HepG2 (cell line): ENCODE results near the gene ADAMTS4. TPM values are rescaled to one million over a fixed set of nuclear protein-coding genes. Genes with fewer than 3 reads are reported as not detected.
A peak's percentile ranks its signal among the peaks of the same experiment; 100 is the strongest.

ENCODE experiments used
- ATAC-seq: fragments of 200-7000 bp; cut with Tn5 transposase; 3 replicates; pipeline ENCODE4 v1.9.1; 2020; ENCODE audit warnings: mild to moderate bottlenecking, moderate library complexity
- BruUV-seq: library from RNA; stranded (reverse); fragments of 400-500 nt; replicated peaks from 2 replicates; lab custom pipeline; 2021; lab: Mats Ljungman, UMichigan
- CTCF ChIA-PET: fragments of 300-600 bp; formaldehyde crosslinking; extraction: SDS; loops from one replicate; lab custom pipeline; 2021; ENCODE audit warnings: low total read pairs, inconsistent platforms, low intra/inter-chr PET ratio; lab: Yijun Ruan, JAX
- POLR2A ChIA-PET: fragments of 350-600 bp; sonication (Branson Sonifier 250); formaldehyde crosslinking; loops from one replicate; lab custom pipeline; 2020; ENCODE audit warnings: antibody characterized with exemption, inconsistent platforms; lab: Yijun Ruan, JAX
- DNase-seq: peaks from one replicate; pipeline ENCODE4 v3.0.0-alpha.2; 2015; ENCODE audit warnings: low spot score
- FAIRE-seq: peaks from 3 replicates; lab custom pipeline; 2011; peaks lifted over from hg19 to GRCh38; lab: Jason Lieb, UNC
- H2AFZ ChIP-seq: one replicate; pipeline ENCODE4 v1.6.1; 2011; ENCODE audit warnings: low read length, inconsistent platforms
- H3K27ac ChIP-seq: fragments of 300-600 bp; 3 replicates; pipeline ENCODE4 v1.8.0; 2011; ENCODE audit warnings: mixed run types, mild to moderate bottlenecking, mixed read lengths, low read length, inconsistent platforms; ENCODE audit not compliant: insufficient read depth; ENCODE audit errors: extremely low read length
- H3K27me3 ChIP-seq, 2 experiments: fragments of 200-600 bp in 1 of 2; 2 replicates in 1 of 2; 3 replicates in 1 of 2; pipeline versions ENCODE4 v1.6.0 to v1.8.0; 2011; ENCODE audit warnings: low read length in 2 of 2, mild to moderate bottlenecking in 2 of 2, moderate library complexity in 2 of 2, inconsistent platforms in 1 of 2; ENCODE audit not compliant: insufficient read depth in 2 of 2, control insufficient read depth in 1 of 2
- H3K36me3 ChIP-seq, 2 experiments: fragments of 200-600 bp in 1 of 2; replicated peaks in 1 of 2; 2 replicates in 1 of 2; 3 replicates in 1 of 2; pipeline versions ENCODE4 v1.5.1 to v1.8.0; 2011; ENCODE audit warnings: low read length in 2 of 2, inconsistent platforms in 1 of 2; ENCODE audit not compliant: insufficient read depth in 2 of 2, control insufficient read depth in 1 of 2
- H3K4me1 ChIP-seq: 2 replicates; pipeline ENCODE4 v1.5.1; 2012; ENCODE audit warnings: low read length, inconsistent platforms; ENCODE audit not compliant: insufficient read depth
- H3K4me2 ChIP-seq: 2 replicates; pipeline ENCODE4 v1.6.0; 2011; ENCODE audit warnings: low read depth, low read length, inconsistent platforms
- H3K4me3 ChIP-seq, 3 experiments: fragments of 200-600 bp in 1 of 3; sonication (generic), shearing (Covaris generic) in 1 of 3; replicated peaks in 1 of 3; 2 replicates each; pipeline ENCODE4 v1.5.1; 2011 to 2016; ENCODE audit warnings: low read length in 3 of 3, inconsistent platforms in 2 of 3, low read depth in 2 of 3, mild to moderate bottlenecking in 2 of 3, control low read depth in 1 of 3, mixed read lengths in 1 of 3; ENCODE audit not compliant: insufficient read depth in 1 of 3
- H3K79me2 ChIP-seq: one replicate; pipeline ENCODE4 v1.6.1; 2011; ENCODE audit warnings: low read length, inconsistent platforms; ENCODE audit not compliant: insufficient read depth
- H3K9ac ChIP-seq: 2 replicates; pipeline ENCODE4 v1.6.0; 2011; ENCODE audit warnings: mild to moderate bottlenecking, low read depth, low read length, inconsistent platforms; ENCODE audit not compliant: insufficient read depth
- H3K9me3 ChIP-seq: 2 replicates; pipeline ENCODE4 v1.5.1; 2012; ENCODE audit warnings: mild to moderate bottlenecking, low read length
- H4K20me1 ChIP-seq: 2 replicates; pipeline ENCODE4 v1.6.0; 2011; ENCODE audit warnings: inconsistent platforms, mild to moderate bottlenecking, low read length, moderate library complexity; ENCODE audit not compliant: insufficient read depth
- BHLHE40 ChIP-seq: IDR thresholded peaks from 2 replicates; pipeline ENCODE4 v1.6.1; 2011; ENCODE audit warnings: low read length, improper control_type of control experiment
- CREB1 ChIP-seq, 2 experiments: fragments of 450-650 bp in 1 of 2; IDR thresholded peaks; 2 replicates each; pipeline ENCODE4 v1.6.1; 2016 to 2017; ENCODE audit warnings: control low read depth in 1 of 2, mild to moderate bottlenecking in 1 of 2, missing compliant biosample characterization in 1 of 2, missing genetic modification characterization in 1 of 2
- GABPA ChIP-seq, 2 experiments: IDR thresholded peaks; 2 replicates each; pipeline ENCODE4 v1.6.1; 2011 to 2016; ENCODE audit warnings: low read depth in 2 of 2, low read length in 1 of 2, missing biosample characterization in 1 of 2, missing genetic modification characterization in 1 of 2
- HMG20A ChIP-seq: IDR thresholded peaks from 2 replicates; pipeline ENCODE4 v1.6.1; 2016; ENCODE audit warnings: borderline replicate concordance
- IKZF5 ChIP-seq: IDR thresholded peaks from 2 replicates; pipeline ENCODE4 v1.6.1; 2018; ENCODE audit warnings: missing genetic modification reagents, mild to moderate bottlenecking, missing compliant biosample characterization
- KDM5A ChIP-seq: fragments of 200-600 bp; sonication (generic); IDR thresholded peaks from 2 replicates; pipeline ENCODE4 v1.7.0; 2018; ENCODE audit warnings: antibody characterized with exemption, mild to moderate bottlenecking, low read length, borderline replicate concordance
- NAIF1 ChIP-seq: sonication (generic); formaldehyde crosslinking; IDR thresholded peaks from 2 replicates; pipeline ENCODE4 v1.5.0; 2020; ENCODE audit warnings: mild to moderate bottlenecking, missing genetic modification reagents, borderline replicate concordance
- NCOA2 ChIP-seq: sonication (generic); formaldehyde crosslinking; IDR thresholded peaks from 2 replicates; pipeline ENCODE4 v1.8.0; 2022; ENCODE audit warnings: inconsistent platforms
- PAWR ChIP-seq: sonication (generic); formaldehyde crosslinking; IDR thresholded peaks from 2 replicates; pipeline ENCODE4 v1.4.0; 2020; ENCODE audit warnings: missing genetic modification reagents, mild to moderate bottlenecking, borderline replicate concordance
- RXRA ChIP-seq: sonication (generic); formaldehyde crosslinking; IDR thresholded peaks from 2 replicates; pipeline ENCODE4 v1.5.1; 2020; ENCODE audit warnings: missing genetic modification reagents
- SETDB1 ChIP-seq: sonication (generic); formaldehyde crosslinking; IDR thresholded peaks from 2 replicates; pipeline ENCODE4 v1.5.1; 2020; ENCODE audit warnings: missing genetic modification reagents, mild to moderate bottlenecking, borderline replicate concordance
- SNRNP70 ChIP-seq: fragments of 200-400 bp; formaldehyde crosslinking; IDR thresholded peaks from 2 replicates; pipeline ENCODE4 v1.6.1; 2017; ENCODE audit warnings: mild to moderate bottlenecking, low read depth, low read length, moderate library complexity
- ZNF431 ChIP-seq: sonication (generic); formaldehyde crosslinking; IDR thresholded peaks from 2 replicates; pipeline ENCODE4 v1.9.0; 2022; ENCODE audit warnings: missing genetic modification reagents, low read depth, mild to moderate bottlenecking, borderline replicate concordance
- ZNF512 ChIP-seq: sonication (generic); formaldehyde crosslinking; IDR thresholded peaks from 2 replicates; pipeline ENCODE4 v1.4.0; 2020; ENCODE audit warnings: mild to moderate bottlenecking, missing genetic modification reagents
- ZNF567 ChIP-seq: sonication (generic); formaldehyde crosslinking; IDR thresholded peaks from 2 replicates; pipeline ENCODE4 v1.8.1; 2023; ENCODE audit warnings: mild to moderate bottlenecking, missing genetic modification reagents, borderline replicate concordance
- ZNF761 ChIP-seq: sonication (generic); formaldehyde crosslinking; conservative IDR thresholded peaks from 2 replicates; pipeline ENCODE4 v1.4.0; 2020; ENCODE audit warnings: mild to moderate bottlenecking, missing genetic modification reagents
- ZNF781 ChIP-seq: sonication (generic); formaldehyde crosslinking; IDR thresholded peaks from 2 replicates; pipeline ENCODE4 v1.5.1; 2020; ENCODE audit warnings: borderline replicate concordance, mild to moderate bottlenecking, missing genetic modification reagents; ENCODE audit errors: not compliant biosample characterization
- ZNF839 ChIP-seq: sonication (generic); formaldehyde crosslinking; IDR thresholded peaks from 2 replicates; pipeline ENCODE4 v1.4.0; 2020; ENCODE audit warnings: missing genetic modification reagents, mild to moderate bottlenecking, borderline replicate concordance
- WGBS: methylation state at CpG from one replicate; pipeline ENCODE4 v1.1.6; 2017; ENCODE audit warnings: low lambda C conversion rate; 5-methylcytosine and 5-hydroxymethylcytosine counted together
- in situ Hi-C: cut with HindIII; loops from 2 replicates; pipeline ENCODE4 v1.10.0; 2017; ENCODE audit warnings: low pct_unique_long_range_greater_than_20kb; ENCODE audit not compliant: extremely low pct_ligation_motif_present
- intact Hi-C: fragments of 100-400 bp; cut with micrococcal nuclease; formaldehyde crosslinking; loops from one replicate; pipeline ENCODE4 v1.10.0; 2022; ENCODE audit not compliant: unreplicated experiment
- polyA plus RNA-seq, 8 experiments: library from polyadenylated mRNA; depleted of rRNA in 3 of 8; stranded (reverse) in 7 of 8; unstranded in 1 of 8; fragments of >200 nt; fragmentation: Illumina TruSeq in 4 of 8; extraction: Trizol in 4 of 8; gene quantifications; 2 replicates each; pipeline versions ENCODE4 v1.2.1 to v1.2.3, GENCODE V29; 2011 to 2016; ENCODE audit warnings: low read depth in 4 of 8, missing spikeins in 1 of 8, mixed read lengths in 1 of 8; ENCODE audit not compliant: insufficient read depth in 1 of 8
- total RNA-seq, 5 experiments: library from RNA; depleted of rRNA; stranded (reverse); fragments of >200 nt; fragmentation: Illumina TruSeq; extraction: Trizol; gene quantifications; 2 replicates each; pipeline ENCODE4 v1.2.3, GENCODE V29; 2016; ENCODE audit warnings: low read depth in 1 of 5
- TF ChIP-seq, protein P1 (sequence below): sonication (generic); formaldehyde crosslinking; IDR thresholded peaks from 2 replicates; pipeline ENCODE4 v1.4.0; 2020; ENCODE audit warnings: missing genetic modification reagents, mild to moderate bottlenecking, borderline replicate concordance

Gene ADAMTS4
- total and polyA plus RNA-seq, 2 of the 13 experiments (the other 11 are each of a cell fraction or from before 2014, with no cell fraction given) = 0.51 to 1.7 TPM

GRCh38 chr1:161177936-161178244 is 21.0 kb downstream of the ADAMTS4 start:
- DNase-seq (no peak), ATAC-seq (peak; percentile 9), FAIRE-seq (no peak)
- in situ Hi-C loops = no loop called here
- Histone ChIP-seq H3K36me3 (peaks cover 4 to 20% of the 10 kb centered on the region in 2 experiments), H3K9me3 (no peaks in the 10 kb centered on the region), H3K27ac (peak overlapping the region; percentile 79), H3K27me3 (no peaks in the 10 kb centered on the region; a peak in 1 of 5 replicates), H3K9ac (peak overlapping the region; percentile 84), H4K20me1 (no peaks in the 10 kb centered on the region), H3K4me3 (peak overlapping the region; percentile 83 to 92 (median 83)), H2AFZ (peak overlapping the region; percentile 94), H3K79me2 (peaks cover 10% of the 10 kb centered on the region), H3K4me2 (peak overlapping the region; percentile 97), H3K4me1 (peaks cover 19% of the 10 kb centered on the region)
- intact Hi-C loops = no loop called here
- no TSS peak for BruUV-seq
- under 1% methylated on average over 9 of the region's 9 CpGs for WGBS
- ChIA-PET POLR2A (interaction anchor here (0.6 to 2.1 kb wide), 4 partner anchors 12 to 136 kb away, joined by 3 to 27 read pairs (median 4); partner anchors contain the start of genes NDUFS2, PPOX, SDHC and USF1), CTCF (interaction anchor here (1.5 kb wide), 1 partner anchor 11 kb away, joined by 4 read pairs; the partner anchor contains the start of gene PPOX)
- TF ChIP-seq KDM5A (peak; percentile 53; the same call in 1 of the 2 replicates), SETDB1 (no peak), SNRNP70 (no peak), PAWR (CRISPR knock-in tag) (peak; percentile 16; the same call in 1 of the 2 replicates), IKZF5 (CRISPR knock-in tag) (no peak), HMG20A (CRISPR knock-in tag) (no peak), ZNF761 (CRISPR knock-in tag) (0 out of 2 replicates have a peak, but pooled peaks have one; percentile 0), RXRA (CRISPR knock-in tag) (no peak), ZNF839 (CRISPR knock-in tag) (no peak), ZNF781 (no peak), ZNF512 (CRISPR knock-in tag) (peak; percentile 68; the same call in 1 of the 2 replicates), ZNF431 (CRISPR knock-in tag) (no peak; the same call in 1 of the 2 replicates), BHLHE40 (no peak), NAIF1 (peak; percentile 48; the same call in 1 of the 2 replicates), ZNF567 (CRISPR knock-in tag) (no peak), CREB1 (IDR thresholded peaks at IDR 0.05) (no peak), CREB1 (CRISPR knock-in tag; IDR thresholded peaks at IDR 0.05) (0 out of 2 replicates have a peak, but pooled peaks have one; percentile 1), GABPA (IDR thresholded peaks at IDR 0.05; ENCODE audit: low read depth, low read length) (no peak), GABPA (CRISPR knock-in tag; IDR thresholded peaks at IDR 0.05; ENCODE audit: low read depth) (0 out of 2 replicates have a peak, but pooled peaks have one; percentile 9), NCOA2 (CRISPR knock-in tag) (no peak)
- TF ChIP-seq, protein P1, sequence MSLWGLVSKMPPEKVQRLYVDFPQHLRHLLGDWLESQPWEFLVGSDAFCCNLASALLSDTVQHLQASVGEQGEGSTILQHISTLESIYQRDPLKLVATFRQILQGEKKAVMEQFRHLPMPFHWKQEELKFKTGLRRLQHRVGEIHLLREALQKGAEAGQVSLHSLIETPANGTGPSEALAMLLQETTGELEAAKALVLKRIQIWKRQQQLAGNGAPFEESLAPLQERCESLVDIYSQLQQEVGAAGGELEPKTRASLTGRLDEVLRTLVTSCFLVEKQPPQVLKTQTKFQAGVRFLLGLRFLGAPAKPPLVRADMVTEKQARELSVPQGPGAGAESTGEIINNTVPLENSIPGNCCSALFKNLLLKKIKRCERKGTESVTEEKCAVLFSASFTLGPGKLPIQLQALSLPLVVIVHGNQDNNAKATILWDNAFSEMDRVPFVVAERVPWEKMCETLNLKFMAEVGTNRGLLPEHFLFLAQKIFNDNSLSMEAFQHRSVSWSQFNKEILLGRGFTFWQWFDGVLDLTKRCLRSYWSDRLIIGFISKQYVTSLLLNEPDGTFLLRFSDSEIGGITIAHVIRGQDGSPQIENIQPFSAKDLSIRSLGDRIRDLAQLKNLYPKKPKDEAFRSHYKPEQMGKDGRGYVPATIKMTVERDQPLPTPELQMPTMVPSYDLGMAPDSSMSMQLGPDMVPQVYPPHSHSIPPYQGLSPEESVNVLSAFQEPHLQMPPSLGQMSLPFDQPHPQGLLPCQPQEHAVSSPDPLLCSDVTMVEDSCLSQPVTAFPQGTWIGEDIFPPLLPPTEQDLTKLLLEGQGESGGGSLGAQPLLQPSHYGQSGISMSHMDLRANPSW (CRISPR knock-in tag) = 0 out of 2 replicates have a peak, but pooled peaks have one; percentile 3
